GM18909 (cell line): ENCODE results near the gene DCDC2C.

Source experiments
- ATAC-seq: cut with Tn5 transposase; IDR thresholded peaks from one replicate; pipeline ENCODE4 v1.9.1; 2021; ENCODE audit warnings: mild to moderate bottlenecking; ENCODE audit not compliant: unreplicated experiment, poor library complexity

The DCDC2C gene

DNA sequence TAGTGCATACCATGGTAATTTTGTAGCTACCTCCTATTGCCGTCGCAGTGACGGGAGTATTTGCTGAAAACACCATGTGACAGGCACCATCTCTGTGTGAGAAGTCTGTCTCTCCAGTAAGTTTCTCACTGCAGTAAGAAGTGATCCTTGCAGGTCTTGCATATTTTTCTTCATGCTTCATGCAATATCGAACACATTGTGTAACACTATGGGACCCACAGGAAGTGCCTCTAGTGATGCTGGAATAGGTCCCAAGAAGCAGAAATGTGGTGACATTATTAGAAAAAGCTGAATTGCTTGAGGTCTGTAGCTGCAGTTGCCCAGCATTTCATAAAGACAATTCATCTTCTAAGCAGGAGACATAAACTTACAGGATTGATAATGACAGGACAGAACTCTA lies 167.6 kb downstream of the DCDC2C start:
- ATAC-seq = no peak

- ATAC-seq = no peak
These were observed 169.1 kb downstream of the DCDC2C start for GRCh38 chr2:3872451-3872850.

GRCh38 chr2:3873899-3874298 lies 170.5 kb downstream of the DCDC2C start:
- no peak for ATAC-seq

- no peak for ATAC-seq
These were observed 172.8 kb downstream of the DCDC2C start for GRCh38 chr2:3876221-3876620.

- ATAC-seq = no peak
These were observed 173.3 kb downstream of the DCDC2C start for GRCh38 chr2:3876685-3877084.

- no peak for ATAC-seq
These were observed 182.6 kb downstream of the DCDC2C start for GRCh38 chr2:3885629-3886628.

- ATAC-seq = no peak
These were observed 191.6 kb downstream of the DCDC2C start for GRCh38 chr2:3895021-3895420.
